Measurements from ENCODE around the gene PLXNA3.

- TF ChIP-seq POLR2A (IDR thresholded peaks at IDR 0.05; ENCODE audit: low read depth, low read length): no peak
- no peak for TF ChIP-seq POLR2AphosphoS5 (IDR thresholded peaks at IDR 0.05; ENCODE audit: low read depth, low read length)
These were observed 27.2 kb upstream of the PLXNA3 start for GRCh38 chrX:154430916-154431315.

All from GM12891 (cell line).